Measurements from ENCODE around the gene NADSYN1. TPM values are rescaled to one million over a fixed set of nuclear protein-coding genes. Genes with fewer than 3 reads are reported as not detected.
"Not testable (repeated sequence)": the region's sequence is repeated elsewhere in the genome, so short reads cannot be mapped to it uniquely, and the experiment has no call there.

Gene NADSYN1
- total and polyA plus RNA-seq, 8 donors = 53.2 to 78.9 (median 61.9) TPM

- TF ChIP-seq, protein P1, sequence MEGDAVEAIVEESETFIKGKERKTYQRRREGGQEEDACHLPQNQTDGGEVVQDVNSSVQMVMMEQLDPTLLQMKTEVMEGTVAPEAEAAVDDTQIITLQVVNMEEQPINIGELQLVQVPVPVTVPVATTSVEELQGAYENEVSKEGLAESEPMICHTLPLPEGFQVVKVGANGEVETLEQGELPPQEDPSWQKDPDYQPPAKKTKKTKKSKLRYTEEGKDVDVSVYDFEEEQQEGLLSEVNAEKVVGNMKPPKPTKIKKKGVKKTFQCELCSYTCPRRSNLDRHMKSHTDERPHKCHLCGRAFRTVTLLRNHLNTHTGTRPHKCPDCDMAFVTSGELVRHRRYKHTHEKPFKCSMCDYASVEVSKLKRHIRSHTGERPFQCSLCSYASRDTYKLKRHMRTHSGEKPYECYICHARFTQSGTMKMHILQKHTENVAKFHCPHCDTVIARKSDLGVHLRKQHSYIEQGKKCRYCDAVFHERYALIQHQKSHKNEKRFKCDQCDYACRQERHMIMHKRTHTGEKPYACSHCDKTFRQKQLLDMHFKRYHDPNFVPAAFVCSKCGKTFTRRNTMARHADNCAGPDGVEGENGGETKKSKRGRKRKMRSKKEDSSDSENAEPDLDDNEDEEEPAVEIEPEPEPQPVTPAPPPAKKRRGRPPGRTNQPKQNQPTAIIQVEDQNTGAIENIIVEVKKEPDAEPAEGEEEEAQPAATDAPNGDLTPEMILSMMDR (IDR thresholded peaks at IDR 0.05) = no peak
- no peaks in the 10 kb centered on the region for H3K36me3 ChIP-seq
- DNase-seq (no peak), ATAC-seq (no peak)
- no peaks in the 10 kb centered on the region for H3K27me3 ChIP-seq
- H3K4me1 ChIP-seq = no peaks in the 10 kb centered on the region
- intact Hi-C loops (cut with DNase I) = no loop called here
- H3K27ac ChIP-seq = no peak overlapping the region
- H3K9me3 ChIP-seq = no peaks in the 10 kb centered on the region
- no peak overlapping the region for H3K4me3 ChIP-seq
These were observed 31.5 kb upstream of the NADSYN1 start for GRCh38 chr11:71421392-71421950.

DNA sequence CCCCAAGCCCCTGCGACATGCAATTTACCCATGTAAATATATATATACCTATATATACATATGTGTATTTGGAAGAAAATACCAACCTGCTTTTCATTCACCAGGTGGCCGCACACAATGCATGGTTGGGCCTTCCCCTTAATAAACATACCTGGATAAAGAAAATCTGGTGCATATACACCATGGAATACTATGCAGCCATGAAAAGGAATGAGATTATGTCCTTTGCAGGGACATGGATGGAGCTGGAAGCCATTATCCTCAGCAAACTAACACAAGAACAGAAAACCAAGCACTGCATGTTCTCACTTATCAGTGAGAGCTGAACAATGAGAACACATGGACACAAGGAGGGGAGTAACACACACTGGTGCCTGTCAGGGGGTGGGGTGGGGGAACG, 30.7 kb upstream of the NADSYN1 start:
- H3K27ac ChIP-seq; H3K4me3 ChIP-seq; intact Hi-C loops (cut with DNase I); H3K4me1 ChIP-seq; H3K36me3 ChIP-seq; DNase-seq; H3K9me3 ChIP-seq; H3K27me3 ChIP-seq; ATAC-seq: not testable (repeated sequence)

GRCh38 chr11:71423181-71423790, 29.7 kb upstream of the NADSYN1 start:
- Histone ChIP-seq H3K27me3 (no peaks in the 10 kb centered on the region), H3K9me3 (no peaks in the 10 kb centered on the region), H3K4me1 (no peaks in the 10 kb centered on the region), H3K27ac (no peak overlapping the region), H3K4me3 (no peak overlapping the region), H3K36me3 (no peaks in the 10 kb centered on the region)
- DNase-seq (no peak), ATAC-seq (no peak)
- intact Hi-C loops (cut with DNase I) = no loop called here
- TF ChIP-seq, protein P1 (IDR thresholded peaks at IDR 0.05) = no peak

DNA sequence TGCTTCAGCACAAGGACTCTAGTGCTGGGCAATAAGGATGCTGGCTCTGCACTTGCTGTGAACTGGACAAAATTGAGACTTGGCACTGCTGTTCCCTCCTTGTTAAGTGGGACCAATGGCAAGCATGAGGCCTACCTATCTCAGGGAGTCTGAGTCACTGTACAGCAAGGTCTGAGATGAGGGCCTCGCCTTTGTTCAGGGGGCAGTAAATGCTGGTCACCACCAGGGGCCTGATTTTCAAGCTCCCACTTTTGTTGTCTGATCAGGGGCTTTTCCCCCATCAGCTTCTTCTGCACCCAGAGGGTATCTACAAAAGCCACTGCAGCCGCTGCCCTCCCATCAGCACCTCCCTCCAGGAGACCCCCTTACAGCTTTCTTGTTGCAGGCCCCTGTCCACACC, 27.6 kb upstream of the NADSYN1 start:
- TF ChIP-seq, protein P1 (IDR thresholded peaks at IDR 0.05) = no peak
- Histone ChIP-seq H3K27me3 (no peaks in the 10 kb centered on the region), H3K27ac (no peak overlapping the region), H3K4me1 (no peaks in the 10 kb centered on the region), H3K4me3 (no peak overlapping the region), H3K9me3 (no peaks in the 10 kb centered on the region), H3K36me3 (no peaks in the 10 kb centered on the region)
- intact Hi-C loops (cut with DNase I) = no loop called here
- DNase-seq (no peak), ATAC-seq (no peak)

- intact Hi-C loops (cut with DNase I) = no loop called here
- ATAC-seq = no peak
These were observed 27.1 kb upstream of the NADSYN1 start for GRCh38 chr11:71425860-71426259.

More at GRCh38 chr11:71425860-71426259, 27.1 kb upstream of the NADSYN1 start:
- TF ChIP-seq, protein P1 (IDR thresholded peaks at IDR 0.05) = no peak
- H3K36me3 ChIP-seq = no peaks in the 10 kb centered on the region
- H3K4me3 ChIP-seq = no peak overlapping the region
- no peaks in the 10 kb centered on the region for H3K27me3 ChIP-seq
- H3K4me1 ChIP-seq = no peaks in the 10 kb centered on the region
- no peak overlapping the region for H3K27ac ChIP-seq
- H3K9me3 ChIP-seq = no peaks in the 10 kb centered on the region
- DNase-seq = no peak
